Measurements from ENCODE around the gene CDC16. TPM values are rescaled to one million over a fixed set of nuclear protein-coding genes. Genes with fewer than 3 reads are reported as not detected.

The CDC16 gene
- total and polyA plus RNA-seq, 2 donors (not counting 1 experiment from before 2014, with no cell fraction given): 94.8 to 127 TPM

- no peak overlapping the region for H2AFZ ChIP-seq (ENCODE audit: insufficient read depth, low read depth, low read length, poor library complexity, severe bottlenecking)
- no peak overlapping the region for H3K4me3 Mint-ChIP-seq
- H4K20me1 ChIP-seq (ENCODE audit: control insufficient read depth, insufficient read depth, low read length, poor library complexity, severe bottlenecking): peaks cover 7% of the 10 kb centered on the region
- H3K79me2 ChIP-seq (ENCODE audit: control insufficient read depth, insufficient read depth, low read length): peaks cover 21% of the 10 kb centered on the region
- ChIA-PET CTCF (interaction anchor here (1.6 kb wide), 1 partner anchor 10 kb away, joined by 5 read pairs; no protein-coding TSS in a partner anchor), POLR2A (no interaction called here)
- H3K9me3 ChIP-seq (ENCODE audit: control extremely low read depth in 1 of 3, control insufficient read depth in 2 of 3, insufficient read depth in 1 of 3, low read length in 2 of 3): no peaks in the 10 kb centered on the region
- H3K27me3 Mint-ChIP-seq: no peaks in the 10 kb centered on the region
- peak overlapping the region in 1 of 2 donors; percentile 90 for H3K27ac ChIP-seq (ENCODE audit: low read length in 2 of 2)
- peaks cover 29% of the 10 kb centered on the region for H3K4me1 Mint-ChIP-seq
- no peak overlapping the region for H3K4me3 ChIP-seq (ENCODE audit: control extremely low read depth in 1 of 5, extremely low read depth in 1 of 5, insufficient read depth in 1 of 5, low read depth in 2 of 5, low read length in 4 of 5)
- no peak overlapping the region for H3K4me2 ChIP-seq (replicated peaks; ENCODE audit: low read depth, low read length, poor library complexity, severe bottlenecking)
- H3K9me3 Mint-ChIP-seq (ENCODE audit: insufficient read depth): no peaks in the 10 kb centered on the region
- ATAC-seq (ENCODE audit: low read depth) (no peak), DNase-seq (no peak)
- no peak for TF ChIP-seq EZH2 (IDR thresholded peaks at IDR 0.05; ENCODE audit: borderline replicate concordance, insufficient read depth, low read depth, low read length, poor library complexity, severe bottlenecking)
- H3K9ac ChIP-seq (ENCODE audit: low read length): no peak overlapping the region
- H3K4me1 ChIP-seq (ENCODE audit: control insufficient read depth in 2 of 2, insufficient read depth in 2 of 2, low read length in 2 of 2): peaks cover 23 to 30% of the 10 kb centered on the region in 2 donors
- peak overlapping the region; percentile 81 for H3K27ac Mint-ChIP-seq
- intact Hi-C loops (cut with micrococcal nuclease): no loop called here
- no peaks in the 10 kb centered on the region for H3K27me3 ChIP-seq (replicated peaks in 1 of 4; ENCODE audit: control extremely low read depth in 1 of 4, control insufficient read depth in 3 of 4, insufficient read depth in 4 of 4, low read length in 3 of 4)
- peaks cover 0 to 26% of the 10 kb centered on the region in 2 experiments for H3K36me3 ChIP-seq (replicated peaks in 1 of 2; ENCODE audit: control extremely low read depth in 1 of 2, control insufficient read depth in 1 of 2, extremely low read depth in 1 of 2, insufficient read depth in 2 of 2, low read length in 1 of 2)
- WGBS (ENCODE audit: insufficient coverage): no CpG with 5 or more reads among the region's 4 CpGs
Measured at GRCh38 chr13:114279146-114279545, 44.4 kb downstream of the CDC16 start.

- peak overlapping the region; percentile 89 for H3K4me3 Mint-ChIP-seq
- WGBS (ENCODE audit: insufficient coverage): 100% methylated on average over 2 of the region's 2 CpGs
- H3K4me1 ChIP-seq (ENCODE audit: control insufficient read depth in 2 of 2, insufficient read depth in 2 of 2, low read length in 2 of 2): peaks cover 23 to 30% of the 10 kb centered on the region in 2 donors
Measured at GRCh38 chr13:114279758-114280355, 45.2 kb downstream of the CDC16 start.

More at GRCh38 chr13:114279758-114280355, 45.2 kb downstream of the CDC16 start:
- Histone ChIP-seq H3K9ac (ENCODE audit: low read length) (no peak overlapping the region), H3K4me2 (replicated peaks; ENCODE audit: low read depth, low read length, poor library complexity, severe bottlenecking) (peak overlapping the region; percentile 84), H3K36me3 (replicated peaks in 1 of 2; ENCODE audit: control extremely low read depth in 1 of 2, control insufficient read depth in 1 of 2, extremely low read depth in 1 of 2, insufficient read depth in 2 of 2, low read length in 1 of 2) (peaks cover 0 to 23% of the 10 kb centered on the region in 2 experiments), H3K9me3 (ENCODE audit: control extremely low read depth in 1 of 3, control insufficient read depth in 2 of 3, insufficient read depth in 1 of 3, low read length in 2 of 3) (no peaks in the 10 kb centered on the region), H4K20me1 (ENCODE audit: control insufficient read depth, insufficient read depth, low read length, poor library complexity, severe bottlenecking) (peaks cover 10% of the 10 kb centered on the region), H2AFZ (ENCODE audit: insufficient read depth, low read depth, low read length, poor library complexity, severe bottlenecking) (no peak overlapping the region), H3K79me2 (ENCODE audit: control insufficient read depth, insufficient read depth, low read length) (peaks cover 29% of the 10 kb centered on the region), H3K4me3 (ENCODE audit: control extremely low read depth in 1 of 5, extremely low read depth in 1 of 5, insufficient read depth in 1 of 5, low read depth in 2 of 5, low read length in 4 of 5) (no peak overlapping the region), H3K27me3 (replicated peaks in 1 of 4; ENCODE audit: control extremely low read depth in 1 of 4, control insufficient read depth in 3 of 4, insufficient read depth in 4 of 4, low read length in 3 of 4) (no peaks in the 10 kb centered on the region), H3K27ac (ENCODE audit: low read length in 2 of 2) (peak overlapping the region; percentile 83 to 90)
- Mint-ChIP-seq H3K4me1 (peaks cover 31% of the 10 kb centered on the region), H3K27ac (peak overlapping the region; percentile 81), H3K9me3 (ENCODE audit: insufficient read depth) (no peaks in the 10 kb centered on the region), H3K27me3 (no peaks in the 10 kb centered on the region)
- no peak for TF ChIP-seq CTCF (IDR thresholded peaks at IDR 0.05)
- no peak for TF ChIP-seq EZH2 (IDR thresholded peaks at IDR 0.05; ENCODE audit: borderline replicate concordance, insufficient read depth, low read depth, low read length, poor library complexity, severe bottlenecking)
- intact Hi-C loops (cut with micrococcal nuclease): loop anchor here (1.0 to 2.0 kb wide), 2 partner anchors 17 to 45 kb away; no protein-coding TSS in a partner anchor
- ATAC-seq (ENCODE audit: low read depth) (no peak), DNase-seq (no peak)
- POLR2A ChIA-PET: interaction anchor here (1.0 to 2.4 kb wide), 2 partner anchors 34 to 36 kb away, joined by 3 to 10 read pairs; partner anchors contain the start of gene CHAMP1
- CTCF ChIA-PET: interaction anchor here (1.6 kb wide), 1 partner anchor 11 kb away, joined by 5 read pairs; no protein-coding TSS in a partner anchor

Measured in B cell (primary cell).